GM12878 (cell line): ENCODE data around the gene RALGAPA1. TPM values are rescaled to one million over a fixed set of nuclear protein-coding genes. Genes with fewer than 3 reads are reported as not detected.

Experiments used
- ATF2 ChIP-seq: IDR thresholded peaks from 2 replicates; pipeline ENCODE4 v1.6.1; 2012; ENCODE audit warnings: low read length, inconsistent platforms
- BHLHE40 ChIP-seq, 2 experiments: fragments of 450-650 bp in 1 of 2; IDR thresholded peaks; 2 replicates each; pipeline ENCODE4 v1.6.1; 2011 to 2017; ENCODE audit warnings: low read depth in 2 of 2, borderline replicate concordance in 1 of 2, improper control_type of control experiment in 1 of 2, low read length in 1 of 2, mild to moderate bottlenecking in 1 of 2
- CBX5 ChIP-seq: sonication (generic); IDR thresholded peaks from 2 replicates; pipeline ENCODE4 v1.6.1; 2016; ENCODE audit warnings: low read depth, moderate library complexity, mild to moderate bottlenecking, inconsistent platforms
- CREB1 ChIP-seq: IDR thresholded peaks from 2 replicates; pipeline ENCODE4 v1.6.1; 2012; ENCODE audit warnings: low read depth, mild to moderate bottlenecking, inconsistent platforms
- E2F8 ChIP-seq: fragments of 450-650 bp; IDR thresholded peaks from 2 replicates; pipeline ENCODE4 v1.6.1; 2018; ENCODE audit warnings: mild to moderate bottlenecking, low read depth, moderate library complexity; ENCODE audit not compliant: partially characterized antibody
- E4F1 ChIP-seq: fragments of 450-650 bp; IDR thresholded peaks from 2 replicates; pipeline ENCODE4 v1.6.1; 2018; ENCODE audit warnings: borderline replicate concordance, mild to moderate bottlenecking; ENCODE audit not compliant: partially characterized antibody
- ETV6 ChIP-seq, 2 experiments: fragments of 450-650 bp in 1 of 2; IDR thresholded peaks in 1 of 2; conservative IDR thresholded peaks in 1 of 2; 2 replicates each; pipeline ENCODE4 v1.6.1; 2014; ENCODE audit warnings: antibody characterized with exemption in 1 of 2, borderline replicate concordance in 1 of 2, low read depth in 1 of 2, mild to moderate bottlenecking in 1 of 2, moderate library complexity in 1 of 2
- MTA3 ChIP-seq: IDR thresholded peaks from 2 replicates; pipeline ENCODE4 v1.6.1; 2012; ENCODE audit warnings: low read length, inconsistent platforms, borderline replicate concordance
- NRF1 ChIP-seq: conservative IDR thresholded peaks from 2 replicates; pipeline ENCODE4 v1.6.1; 2011; ENCODE audit warnings: mild to moderate bottlenecking, low read depth, low read length, improper control_type of control experiment
- PBX3 ChIP-seq: IDR thresholded peaks from 2 replicates; pipeline ENCODE4 v1.6.1; 2011; ENCODE audit warnings: mild to moderate bottlenecking, low read depth, low read length, moderate library complexity; ENCODE audit not compliant: insufficient replicate concordance
- SIN3A ChIP-seq: IDR thresholded peaks from 2 replicates; pipeline ENCODE4 v1.6.1; 2012; ENCODE audit warnings: low read depth, low read length, improper control_type of control experiment
- SMARCA5 ChIP-seq: fragments of 450-650 bp; IDR thresholded peaks from 2 replicates; pipeline ENCODE4 v1.6.1; 2017; ENCODE audit warnings: mild to moderate bottlenecking
- SPI1 ChIP-seq: IDR thresholded peaks from 2 replicates; pipeline ENCODE4 v1.6.1; 2011; ENCODE audit warnings: low read depth, mild to moderate bottlenecking, low read length, moderate library complexity, borderline replicate concordance; ENCODE audit not compliant: insufficient read depth
- polyA plus RNA-seq, 11 experiments: library from polyadenylated mRNA; depleted of rRNA in 4 of 11; unstranded in 6 of 11; stranded (reverse) in 5 of 11; fragments of >200 nt; fragmentation: Nextera tagmentation in 4 of 11; fragmentation: Illumina TruSeq in 1 of 11; extraction: Ambion mirVana in 4 of 11; extraction: Trizol in 1 of 11; gene quantifications; 1 replicate in 1 of 11; 2 replicates in 10 of 11; pipeline versions ENCODE4 v1.2.1 to v1.2.3, GENCODE V29; 2011 to 2016; ENCODE audit warnings: inconsistent platforms in 2 of 11, missing spikeins in 2 of 11, low read depth in 1 of 11
- total RNA-seq, 4 experiments: library from RNA; depleted of rRNA in 3 of 4; stranded (reverse); fragments of >200 nt in 3 of 4; fragmentation: Illumina TruSeq in 1 of 4; extraction: Trizol in 1 of 4; gene quantifications; 2 replicates each; pipeline versions ENCODE4 v1.2.1 to v1.2.3, GENCODE V29; 2013 to 2021
- TF ChIP-seq, protein P1 (sequence below): IDR thresholded peaks from 2 replicates; pipeline ENCODE4 v1.6.1; 2012; ENCODE audit warnings: low read depth, low read length, improper control_type of control experiment
- TF ChIP-seq, protein P2 (sequence below): fragments of 450-650 bp; conservative IDR thresholded peaks from 2 replicates; pipeline ENCODE4 v1.6.1; 2017; ENCODE audit warnings: mild to moderate bottlenecking, moderate library complexity

Gene RALGAPA1
- total and polyA plus RNA-seq, 10 of the 15 experiments (the other 5 are each of a cell fraction or from before 2014, with no cell fraction given) = 5.6 to 26.7 (median 14.7) TPM

- TF ChIP-seq ETV6 (conservative IDR thresholded peaks at IDR 0.05 in 1 of 2, IDR thresholded peaks at IDR 0.05 in 1 of 2; ENCODE audit: borderline replicate concordance in 1 of 2, low read depth in 1 of 2) = peak in 1 of 2 experiments; percentile 85; a peak in 2 of 4 replicates
- TF ChIP-seq E4F1 = no peak
- TF ChIP-seq MTA3 = peak; percentile 91; the same call in 1 of the 2 replicates
- TF ChIP-seq BHLHE40 (IDR thresholded peaks at IDR 0.05; ENCODE audit: borderline replicate concordance in 1 of 2, low read depth in 2 of 2, low read length in 1 of 2) = peak; percentile 87 to 90
- peak; percentile 49; the same call in 1 of the 2 replicates for TF ChIP-seq CREB1
- TF ChIP-seq SIN3A = no peak
- TF ChIP-seq E2F8 = peak; percentile 28
- TF ChIP-seq PBX3 = peak; percentile 81
- peak; percentile 90 for TF ChIP-seq ATF2
- TF ChIP-seq NRF1 = no peak
- no peak; the same call in 1 of the 2 replicates for TF ChIP-seq SMARCA5
- TF ChIP-seq, protein P1, sequence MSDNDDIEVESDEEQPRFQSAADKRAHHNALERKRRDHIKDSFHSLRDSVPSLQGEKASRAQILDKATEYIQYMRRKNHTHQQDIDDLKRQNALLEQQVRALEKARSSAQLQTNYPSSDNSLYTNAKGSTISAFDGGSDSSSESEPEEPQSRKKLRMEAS = no peak
- TF ChIP-seq SPI1 = no peak
- peak; percentile 71; the same call in 1 of the 2 replicates for TF ChIP-seq CBX5
- TF ChIP-seq, protein P2, sequence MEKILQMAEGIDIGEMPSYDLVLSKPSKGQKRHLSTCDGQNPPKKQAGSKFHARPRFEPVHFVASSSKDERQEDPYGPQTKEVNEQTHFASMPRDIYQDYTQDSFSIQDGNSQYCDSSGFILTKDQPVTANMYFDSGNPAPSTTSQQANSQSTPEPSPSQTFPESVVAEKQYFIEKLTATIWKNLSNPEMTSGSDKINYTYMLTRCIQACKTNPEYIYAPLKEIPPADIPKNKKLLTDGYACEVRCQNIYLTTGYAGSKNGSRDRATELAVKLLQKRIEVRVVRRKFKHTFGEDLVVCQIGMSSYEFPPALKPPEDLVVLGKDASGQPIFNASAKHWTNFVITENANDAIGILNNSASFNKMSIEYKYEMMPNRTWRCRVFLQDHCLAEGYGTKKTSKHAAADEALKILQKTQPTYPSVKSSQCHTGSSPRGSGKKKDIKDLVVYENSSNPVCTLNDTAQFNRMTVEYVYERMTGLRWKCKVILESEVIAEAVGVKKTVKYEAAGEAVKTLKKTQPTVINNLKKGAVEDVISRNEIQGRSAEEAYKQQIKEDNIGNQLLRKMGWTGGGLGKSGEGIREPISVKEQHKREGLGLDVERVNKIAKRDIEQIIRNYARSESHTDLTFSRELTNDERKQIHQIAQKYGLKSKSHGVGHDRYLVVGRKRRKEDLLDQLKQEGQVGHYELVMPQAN = no peak
Measured at GRCh38 chr14:35855876-35856481, 46.9 kb upstream of the RALGAPA1 start (continued).
